ENCODE measurements around the gene CAPN15.

Gene CAPN15

GRCh38 chr16:500709-501108 lies 26.8 kb upstream of the CAPN15 start:
- no peaks in the 10 kb centered on the region for H3K27me3 ChIP-seq (ENCODE audit: insufficient read depth, poor library complexity, severe bottlenecking)
- TF ChIP-seq SPI1 (IDR thresholded peaks at IDR 0.05; ENCODE audit: borderline replicate concordance, low read depth) = no peak
- TF ChIP-seq POLR2AphosphoS5 (IDR thresholded peaks at IDR 0.05; ENCODE audit: low read depth) = no peak
- no peak for TF ChIP-seq GABPA (IDR thresholded peaks at IDR 0.05; ENCODE audit: low read depth)
- no peak for TF ChIP-seq REST (IDR thresholded peaks at IDR 0.05; ENCODE audit: insufficient replicate concordance, low read depth)
- TF ChIP-seq CTCF (IDR thresholded peaks at IDR 0.05; ENCODE audit: insufficient read depth, low read length) = no peak
- DNase-seq (ENCODE audit: low read depth in 1 of 2, low spot score in 1 of 2) = no peak

DNA sequence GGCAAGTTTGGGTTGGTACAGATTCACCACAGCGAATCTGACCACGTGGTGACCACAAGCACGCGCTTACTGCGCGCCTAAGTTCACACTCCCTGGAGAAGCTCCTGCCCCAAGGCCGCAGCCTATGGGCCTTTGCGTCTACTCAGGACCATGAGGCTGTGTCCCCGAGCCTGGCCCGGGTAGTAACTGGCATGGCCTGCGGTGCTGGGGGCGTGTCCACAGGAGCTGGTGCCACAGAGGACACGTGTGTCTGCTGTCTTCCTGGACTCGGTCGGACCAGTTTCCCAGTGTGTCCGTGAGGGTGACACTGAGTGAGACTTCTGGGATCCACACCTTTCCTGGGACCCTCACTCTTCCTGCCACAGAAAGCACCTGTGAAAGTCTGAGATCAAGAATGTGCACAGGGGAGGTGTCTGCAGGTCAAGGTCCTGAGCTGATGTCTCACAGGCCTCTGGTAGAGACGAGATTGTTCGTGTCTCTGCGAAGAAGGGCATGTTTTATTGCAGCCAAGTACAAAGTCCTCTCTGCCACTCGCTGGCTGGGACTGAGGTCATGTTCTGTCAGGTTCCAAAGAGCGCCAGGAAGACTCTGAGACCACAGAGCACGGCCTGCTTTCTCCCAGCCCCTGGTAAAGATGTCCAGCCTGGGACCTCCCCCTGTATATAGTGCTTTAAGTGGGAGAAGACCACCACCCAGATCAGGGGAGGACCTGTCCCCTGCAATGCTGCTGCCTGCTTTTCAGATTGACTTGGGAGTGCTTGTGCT lies 25.2 kb upstream of the CAPN15 start:
- no peak for DNase-seq (ENCODE audit: low read depth in 1 of 2, low spot score in 1 of 2)
- Histone ChIP-seq H3K4me3 (replicated peaks; ENCODE audit: insufficient read depth, low read length) (no peak overlapping the region), H3K27ac (replicated peaks) (no peak overlapping the region), H3K27me3 (ENCODE audit: insufficient read depth, poor library complexity, severe bottlenecking) (no peaks in the 10 kb centered on the region)
- no peak for TF ChIP-seq POLR2AphosphoS5 (IDR thresholded peaks at IDR 0.05; ENCODE audit: low read depth)
- no peak for TF ChIP-seq GABPA (IDR thresholded peaks at IDR 0.05; ENCODE audit: low read depth)
- no peak for TF ChIP-seq REST (IDR thresholded peaks at IDR 0.05; ENCODE audit: insufficient replicate concordance, low read depth)
- TF ChIP-seq SPI1 (IDR thresholded peaks at IDR 0.05; ENCODE audit: borderline replicate concordance, low read depth) = no peak
- no peak for TF ChIP-seq CTCF (IDR thresholded peaks at IDR 0.05; ENCODE audit: insufficient read depth, low read length)

More at GRCh38 chr16:500709-501108, 26.8 kb upstream of the CAPN15 start:
- H3K4me3 ChIP-seq (replicated peaks; ENCODE audit: insufficient read depth, low read length) = no peak overlapping the region
- no peak overlapping the region for H3K27ac ChIP-seq (replicated peaks)

GRCh38 chr16:503150-504071 lies 24.1 kb upstream of the CAPN15 start:
- Histone ChIP-seq H3K27ac (replicated peaks) (no peak overlapping the region), H3K27me3 (ENCODE audit: insufficient read depth, poor library complexity, severe bottlenecking) (no peaks in the 10 kb centered on the region), H3K4me3 (replicated peaks; ENCODE audit: insufficient read depth, low read length) (no peak overlapping the region)
- no peak for DNase-seq (ENCODE audit: low read depth in 1 of 2, low spot score in 1 of 2)
- TF ChIP-seq REST (IDR thresholded peaks at IDR 0.05; ENCODE audit: insufficient replicate concordance, low read depth) (no peak), GABPA (IDR thresholded peaks at IDR 0.05; ENCODE audit: low read depth) (no peak), SPI1 (IDR thresholded peaks at IDR 0.05; ENCODE audit: borderline replicate concordance, low read depth) (no peak), CTCF (IDR thresholded peaks at IDR 0.05; ENCODE audit: insufficient read depth, low read length) (no peak), POLR2AphosphoS5 (IDR thresholded peaks at IDR 0.05; ENCODE audit: low read depth) (no peak)

Measured in HL-60 (cell line).